ENCODE data around the gene EYS.

EYS gene

GRCh38 chr6:64750910-64751309 lies 956.1 kb downstream of the EYS start:
- no peaks in the 10 kb centered on the region for H3K36me3 ChIP-seq (replicated peaks; ENCODE audit: insufficient read depth, low read length)
- H3K27ac ChIP-seq (ENCODE audit: low read length) = no peak overlapping the region
- no peak overlapping the region for H3K9ac ChIP-seq (ENCODE audit: low read length)
- no peaks in the 10 kb centered on the region for H3K9me2 ChIP-seq (replicated peaks; ENCODE audit: insufficient read depth, low read length)
- DNase-seq = no peak
- H3K4me2 ChIP-seq (ENCODE audit: low read depth, low read length) = no peak overlapping the region
- no peaks in the 10 kb centered on the region for H3K27me3 ChIP-seq (replicated peaks; ENCODE audit: insufficient read depth, low read length)
- H3F3A ChIP-seq (ENCODE audit: insufficient read depth, low read length) = no peaks in the 10 kb centered on the region
- H3K79me2 ChIP-seq (ENCODE audit: low read length) = no peaks in the 10 kb centered on the region
- no peak overlapping the region for H3K4me3 ChIP-seq (ENCODE audit: low read length)
- TF ChIP-seq CTCF (IDR thresholded peaks at IDR 0.05; ENCODE audit: low read length) (no peak), EZH2phosphoT487 (IDR thresholded peaks at IDR 0.05; ENCODE audit: low read length) (no peak), EZH2 (optimal IDR thresholded peaks at IDR 0.05; ENCODE audit: low read depth, low read length) (no peak)
- H3K4me1 ChIP-seq (ENCODE audit: low read length) = no peaks in the 10 kb centered on the region
- H4K20me1 ChIP-seq (ENCODE audit: insufficient read depth, low read length) = no peaks in the 10 kb centered on the region
- no peak overlapping the region for H2AFZ ChIP-seq (ENCODE audit: low read length)
- no peaks in the 10 kb centered on the region for H3K9me3 ChIP-seq (replicated peaks; ENCODE audit: insufficient read depth, low read length)

- Histone ChIP-seq H3K9me3 (replicated peaks; ENCODE audit: insufficient read depth, low read length) (no peaks in the 10 kb centered on the region), H3K27me3 (replicated peaks; ENCODE audit: insufficient read depth, low read length) (no peaks in the 10 kb centered on the region), H2AFZ (ENCODE audit: low read length) (no peak overlapping the region)
These were observed 969.6 kb downstream of the EYS start for GRCh38 chr6:64737418-64737817.

GRCh38 chr6:64736421-64736950 lies 970.5 kb downstream of the EYS start:
- DNase-seq = no peak
- H3K79me2 ChIP-seq (ENCODE audit: low read length) = no peaks in the 10 kb centered on the region
- H3K27ac ChIP-seq (ENCODE audit: low read length) = no peak overlapping the region
- H3K4me3 ChIP-seq (ENCODE audit: low read length) = no peak overlapping the region
- H3K9ac ChIP-seq (ENCODE audit: low read length) = no peak overlapping the region
- no peaks in the 10 kb centered on the region for H3F3A ChIP-seq (ENCODE audit: insufficient read depth, low read length)
- H2AFZ ChIP-seq (ENCODE audit: low read length) = no peak overlapping the region
- H3K9me2 ChIP-seq (replicated peaks; ENCODE audit: insufficient read depth, low read length) = no peaks in the 10 kb centered on the region
- no peaks in the 10 kb centered on the region for H3K27me3 ChIP-seq (replicated peaks; ENCODE audit: insufficient read depth, low read length)
- H3K9me3 ChIP-seq (replicated peaks; ENCODE audit: insufficient read depth, low read length) = no peaks in the 10 kb centered on the region
- no peaks in the 10 kb centered on the region for H3K36me3 ChIP-seq (replicated peaks; ENCODE audit: insufficient read depth, low read length)
- no peak for TF ChIP-seq CTCF (IDR thresholded peaks at IDR 0.05; ENCODE audit: low read length)
- no peak for TF ChIP-seq EZH2 (optimal IDR thresholded peaks at IDR 0.05; ENCODE audit: low read depth, low read length)
- TF ChIP-seq EZH2phosphoT487 (IDR thresholded peaks at IDR 0.05; ENCODE audit: low read length) = no peak
- H4K20me1 ChIP-seq (ENCODE audit: insufficient read depth, low read length) = no peaks in the 10 kb centered on the region
- H3K4me2 ChIP-seq (ENCODE audit: low read depth, low read length) = no peak overlapping the region
- H3K4me1 ChIP-seq (ENCODE audit: low read length) = no peaks in the 10 kb centered on the region

More at GRCh38 chr6:64737418-64737817, 969.6 kb downstream of the EYS start:
- no peak for TF ChIP-seq CTCF (IDR thresholded peaks at IDR 0.05; ENCODE audit: low read length)
- no peak for TF ChIP-seq EZH2phosphoT487 (IDR thresholded peaks at IDR 0.05; ENCODE audit: low read length)
- no peak for TF ChIP-seq EZH2 (optimal IDR thresholded peaks at IDR 0.05; ENCODE audit: low read depth, low read length)
- Histone ChIP-seq H4K20me1 (ENCODE audit: insufficient read depth, low read length) (no peaks in the 10 kb centered on the region), H3K4me3 (ENCODE audit: low read length) (no peak overlapping the region), H3K9me2 (replicated peaks; ENCODE audit: insufficient read depth, low read length) (no peaks in the 10 kb centered on the region), H3F3A (ENCODE audit: insufficient read depth, low read length) (no peaks in the 10 kb centered on the region), H3K9ac (ENCODE audit: low read length) (no peak overlapping the region), H3K36me3 (replicated peaks; ENCODE audit: insufficient read depth, low read length) (no peaks in the 10 kb centered on the region), H3K79me2 (ENCODE audit: low read length) (no peaks in the 10 kb centered on the region), H3K4me2 (ENCODE audit: low read depth, low read length) (no peak overlapping the region), H3K27ac (ENCODE audit: low read length) (no peak overlapping the region), H3K4me1 (ENCODE audit: low read length) (no peaks in the 10 kb centered on the region)
- no peak for DNase-seq

Measured in MM.1S (cell line).